ENCODE results near the gene RUVBL2. TPM values are rescaled to one million over a fixed set of nuclear protein-coding genes. Genes with fewer than 3 reads are reported as not detected.

Gene RUVBL2
- total RNA-seq, 2 donors from 2014 or later, result 54.1 to 151 TPM

DNA sequence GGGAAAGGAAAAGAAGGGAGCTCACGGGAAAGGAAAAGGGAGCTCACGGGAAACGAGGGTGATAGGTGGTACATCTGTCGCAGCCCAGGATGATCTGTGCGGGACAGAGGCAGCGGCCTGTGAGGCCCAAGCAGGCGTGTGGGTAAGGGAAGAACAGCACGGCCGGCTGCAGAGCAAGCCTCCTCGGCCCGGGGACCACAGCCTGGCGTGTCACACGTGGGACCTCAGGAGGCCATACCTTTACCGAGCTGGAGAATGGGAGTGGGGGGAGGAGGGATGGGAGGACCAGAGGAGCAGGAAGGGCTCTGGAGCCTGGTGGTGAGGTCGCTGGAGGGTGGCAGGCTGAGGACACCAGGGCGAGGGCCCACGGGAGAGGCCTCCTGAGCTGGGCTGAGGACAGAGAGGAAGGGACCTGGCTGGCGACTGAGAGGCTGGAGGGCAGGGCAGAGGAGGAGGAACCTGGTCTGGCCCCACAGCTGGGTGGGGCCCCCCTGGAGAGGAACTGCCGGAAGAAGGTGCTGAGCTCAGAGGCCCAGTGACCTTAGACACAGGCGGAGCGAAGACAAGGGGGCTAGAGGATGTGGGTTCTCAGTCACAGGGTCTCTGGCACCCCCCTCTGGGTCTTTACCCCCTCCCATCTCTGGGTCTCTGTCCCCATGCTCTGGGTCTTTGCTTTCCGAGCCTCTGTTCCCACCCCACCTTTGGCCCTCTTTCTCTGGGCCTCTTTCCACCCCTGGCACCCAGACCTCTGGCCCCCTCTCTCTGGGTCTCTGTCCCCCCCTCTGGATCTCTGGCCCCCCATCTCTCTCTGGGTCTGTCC lies 31.4 kb upstream of the RUVBL2 start:
- Histone ChIP-seq H3K9me3 (no peaks in the 10 kb centered on the region), H3K27me3 (no peaks in the 10 kb centered on the region), H3K9ac (ENCODE audit: low read depth in 2 of 2, low read length in 2 of 2) (peak overlapping the region; percentile 70 to 93), H3K27ac (peak overlapping the region; percentile 76), H3K36me3 (no peaks in the 10 kb centered on the region), H3K4me1 (no peaks in the 10 kb centered on the region), H3K4me3 (no peak overlapping the region)
- intact Hi-C loops (cut with DNase I), result loop anchor here (10.0 kb wide), 1 partner anchor 87 kb away; the partner anchor contains the start of gene PPP1R15A
- TF ChIP-seq, protein P1, sequence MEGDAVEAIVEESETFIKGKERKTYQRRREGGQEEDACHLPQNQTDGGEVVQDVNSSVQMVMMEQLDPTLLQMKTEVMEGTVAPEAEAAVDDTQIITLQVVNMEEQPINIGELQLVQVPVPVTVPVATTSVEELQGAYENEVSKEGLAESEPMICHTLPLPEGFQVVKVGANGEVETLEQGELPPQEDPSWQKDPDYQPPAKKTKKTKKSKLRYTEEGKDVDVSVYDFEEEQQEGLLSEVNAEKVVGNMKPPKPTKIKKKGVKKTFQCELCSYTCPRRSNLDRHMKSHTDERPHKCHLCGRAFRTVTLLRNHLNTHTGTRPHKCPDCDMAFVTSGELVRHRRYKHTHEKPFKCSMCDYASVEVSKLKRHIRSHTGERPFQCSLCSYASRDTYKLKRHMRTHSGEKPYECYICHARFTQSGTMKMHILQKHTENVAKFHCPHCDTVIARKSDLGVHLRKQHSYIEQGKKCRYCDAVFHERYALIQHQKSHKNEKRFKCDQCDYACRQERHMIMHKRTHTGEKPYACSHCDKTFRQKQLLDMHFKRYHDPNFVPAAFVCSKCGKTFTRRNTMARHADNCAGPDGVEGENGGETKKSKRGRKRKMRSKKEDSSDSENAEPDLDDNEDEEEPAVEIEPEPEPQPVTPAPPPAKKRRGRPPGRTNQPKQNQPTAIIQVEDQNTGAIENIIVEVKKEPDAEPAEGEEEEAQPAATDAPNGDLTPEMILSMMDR (IDR thresholded peaks at IDR 0.05), result no peak
- peak; percentile 91 for DNase-seq

DNA sequence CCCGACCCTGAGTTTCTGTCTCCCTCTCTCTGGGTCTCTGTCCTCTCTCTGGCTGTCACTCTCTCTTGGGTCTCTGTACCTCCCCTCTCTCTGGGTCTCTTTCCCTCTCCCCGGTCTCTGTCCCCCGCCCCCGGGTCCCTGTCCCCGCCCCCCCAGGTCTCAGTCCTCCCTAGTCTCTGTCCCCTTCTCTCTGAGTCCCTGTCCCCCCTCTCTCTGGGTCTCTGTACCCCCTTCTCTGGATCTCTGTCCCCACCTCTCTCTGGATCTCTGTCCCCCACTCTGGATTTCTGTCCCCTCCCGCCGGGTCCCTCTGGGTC lies 30.9 kb upstream of the RUVBL2 start:
- Histone ChIP-seq H3K4me3 (no peak overlapping the region), H3K27ac (peak overlapping the region; percentile 76), H3K36me3 (no peaks in the 10 kb centered on the region), H3K9me3 (no peaks in the 10 kb centered on the region), H3K4me1 (no peaks in the 10 kb centered on the region), H3K9ac (ENCODE audit: low read depth in 2 of 2, low read length in 2 of 2) (peak overlapping the region; percentile 70 to 93), H3K27me3 (no peaks in the 10 kb centered on the region)
- intact Hi-C loops (cut with DNase I), result loop anchor here (10.0 kb wide), 1 partner anchor 88 kb away; the partner anchor contains the start of gene PPP1R15A
- no peak for DNase-seq
- TF ChIP-seq, protein P1 (IDR thresholded peaks at IDR 0.05), result no peak

DNA sequence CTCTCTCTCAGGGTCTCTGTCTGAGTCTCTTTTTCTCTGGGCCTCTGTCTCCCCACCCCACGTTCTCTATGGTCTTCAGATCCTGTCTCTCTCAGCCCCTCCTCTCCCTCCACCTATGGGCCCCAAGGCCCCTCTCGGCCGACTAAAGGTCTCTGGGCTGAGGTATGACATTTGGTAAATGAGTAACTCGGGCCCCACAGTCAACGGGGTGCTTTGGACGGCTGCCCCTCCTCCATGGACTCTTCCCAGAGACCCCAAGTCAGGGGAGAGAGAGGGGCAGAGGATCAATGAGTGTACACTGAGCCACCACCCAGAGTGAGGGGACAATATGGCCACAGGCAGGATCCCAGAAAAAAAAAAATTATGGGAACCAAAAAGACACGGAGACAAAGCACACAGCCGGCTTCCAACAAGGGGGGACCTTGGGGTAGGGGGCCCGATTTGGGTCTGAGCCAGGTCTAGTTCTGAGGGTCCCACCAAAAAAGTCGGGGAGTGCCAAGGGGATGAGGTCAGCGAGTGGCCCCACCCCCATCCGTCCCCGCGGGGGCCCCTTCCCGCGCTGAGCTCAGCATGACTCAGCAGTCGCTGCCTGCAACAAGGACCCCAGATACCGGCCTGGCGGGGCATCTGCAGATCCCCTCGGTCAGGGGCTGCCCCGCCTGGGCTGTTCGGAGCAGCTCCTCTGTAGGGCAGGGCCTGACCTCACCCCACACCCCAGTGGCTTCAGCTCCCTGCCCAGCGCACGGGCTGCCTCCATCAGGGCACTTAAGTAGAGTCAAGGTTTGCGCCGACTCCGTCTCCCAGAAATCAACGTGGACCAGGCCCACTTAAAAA lies 30.1 kb upstream of the RUVBL2 start:
- Histone ChIP-seq H3K27me3 (no peaks in the 10 kb centered on the region), H3K9me3 (no peaks in the 10 kb centered on the region), H3K4me1 (no peaks in the 10 kb centered on the region), H3K9ac (ENCODE audit: low read depth in 2 of 2, low read length in 2 of 2) (peak overlapping the region; percentile 63 to 93), H3K36me3 (no peaks in the 10 kb centered on the region), H3K27ac (peak overlapping the region; percentile 76), H3K4me3 (peak overlapping the region; percentile 89)
- intact Hi-C loops (cut with DNase I), result loop anchor here (10.0 kb wide), 1 partner anchor 89 kb away; the partner anchor contains the start of gene PPP1R15A
- peak; percentile 85 for DNase-seq
- TF ChIP-seq, protein P1 (IDR thresholded peaks at IDR 0.05), result no peak

DNA sequence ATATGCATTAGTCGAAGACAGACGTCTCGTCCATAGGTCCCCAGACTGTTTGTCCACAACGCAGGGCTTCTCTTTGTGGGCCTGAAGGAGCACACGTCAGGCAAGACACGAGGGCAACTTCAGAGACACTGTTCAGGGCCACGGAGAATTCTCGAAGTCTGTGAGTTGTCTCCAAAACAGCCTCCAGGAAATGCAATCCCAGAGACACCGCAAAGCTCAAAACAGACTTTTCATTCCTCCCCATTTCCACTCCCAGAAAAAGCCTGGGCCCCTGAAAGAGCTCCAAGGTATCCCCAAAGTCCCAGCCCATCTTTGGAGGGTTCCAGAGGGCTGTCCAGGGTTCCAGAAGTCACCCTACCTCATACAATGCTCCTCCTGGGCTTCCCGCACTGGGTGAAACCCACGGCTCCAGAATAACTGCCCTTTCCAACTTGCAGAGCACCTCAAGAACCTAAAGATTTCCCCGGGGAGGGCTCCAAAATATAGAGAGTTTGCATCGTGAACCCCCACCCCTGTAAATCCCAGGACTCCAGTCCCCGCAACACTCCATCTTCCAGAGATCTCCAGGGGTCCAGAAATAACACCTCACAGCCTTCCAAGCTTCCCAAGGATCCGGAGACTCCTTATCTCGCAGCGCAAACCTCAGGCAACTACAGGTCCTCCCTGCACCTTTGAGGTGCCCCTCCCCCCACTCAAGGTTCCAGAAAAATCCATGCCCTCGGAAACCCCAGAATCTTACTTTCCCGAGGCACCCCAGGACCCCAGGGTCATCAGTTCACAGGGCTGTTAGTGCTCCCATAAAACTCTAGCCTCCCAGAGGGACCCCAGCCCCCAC lies 29.3 kb upstream of the RUVBL2 start:
- Histone ChIP-seq H3K27me3 (no peaks in the 10 kb centered on the region), H3K27ac (peak overlapping the region; percentile 76), H3K9me3 (no peaks in the 10 kb centered on the region), H3K9ac (ENCODE audit: low read depth in 2 of 2, low read length in 2 of 2) (peak overlapping the region; percentile 63 to 93), H3K4me1 (no peaks in the 10 kb centered on the region), H3K4me3 (peak overlapping the region; percentile 89), H3K36me3 (no peaks in the 10 kb centered on the region)
- peak; percentile 59 for DNase-seq
- TF ChIP-seq, protein P1 (IDR thresholded peaks at IDR 0.05), result no peak
- intact Hi-C loops (cut with DNase I), result loop anchor here (5.0 to 10.0 kb wide), 2 partner anchors 90 to 167 kb away; partner anchors contain the start of gene PPP1R15A

All from colonic mucosa (tissue), 4 donors.